SK-N-SH (cell line): ENCODE data around the gene MSTO1. TPM values are rescaled to one million over a fixed set of nuclear protein-coding genes. Genes with fewer than 3 reads are reported as not detected.
"Not testable (repeated sequence)": the region's sequence is repeated elsewhere in the genome, so short reads cannot be mapped to it uniquely, and the experiment has no call there.

Source experiments
- CTCF ChIA-PET: fragments of 300-600, 350-600 bp; formaldehyde crosslinking; extraction: SDS; loops from one replicate; lab custom pipeline; 2021; lab: Yijun Ruan, JAX
- POLR2A ChIA-PET: fragments of 350-600 bp; sonication (Branson Sonifier 250); formaldehyde crosslinking; extraction: SDS; loops from one replicate; lab custom pipeline; 2020; ENCODE audit warnings: antibody characterized with exemption, inconsistent platforms; lab: Yijun Ruan, JAX
- DNase-seq: peaks from one replicate; pipeline ENCODE4 v3.0.0; 2012
- H2AFZ ChIP-seq: fragments of 200-600 bp; sonication (generic); 2 replicates; pipeline ENCODE4 v1.8.1; 2016; ENCODE audit warnings: antibody characterized with exemption, mild to moderate bottlenecking, low read depth
- H3F3A ChIP-seq: fragments of 200-600 bp; sonication (generic); replicated peaks from 2 replicates; pipeline ENCODE3; 2016; ENCODE audit warnings: antibody characterized with exemption, mild to moderate bottlenecking; ENCODE audit not compliant: insufficient read depth
- H3K27ac ChIP-seq, 2 experiments: fragments of 200-500 bp in 1 of 2; fragments of 200-600 bp in 1 of 2; sonication (Bioruptor generic) in 1 of 2; sonication (generic), shearing (Covaris generic) in 1 of 2; 2 replicates each; pipeline versions ENCODE4 v1.5.1 to v1.6.1; 2014 to 2016; ENCODE audit warnings: low read depth in 2 of 2, inconsistent platforms in 1 of 2, low read length in 1 of 2, mild to moderate bottlenecking in 1 of 2, mixed read lengths in 1 of 2
- H3K27me3 ChIP-seq: fragments of 200-600 bp; sonication (generic), shearing (Covaris generic); 2 replicates; pipeline ENCODE4 v1.6.1; 2016; ENCODE audit warnings: mixed run types; ENCODE audit not compliant: insufficient read depth
- H3K36me3 ChIP-seq, 2 experiments: fragments of 200-500 bp in 1 of 2; fragments of 200-600 bp in 1 of 2; sonication (Bioruptor generic) in 1 of 2; sonication (generic) in 1 of 2; replicated peaks in 1 of 2; 2 replicates each; pipeline versions ENCODE3 to v1.5.1; 2014 to 2016; ENCODE audit warnings: low read length in 1 of 2, mild to moderate bottlenecking in 1 of 2; ENCODE audit not compliant: insufficient read depth in 2 of 2, control insufficient read depth in 1 of 2
- H3K4me1 ChIP-seq, 2 experiments: fragments of 200-500 bp in 1 of 2; fragments of 200-600 bp in 1 of 2; sonication (Bioruptor generic) in 1 of 2; sonication (generic), shearing (Covaris generic) in 1 of 2; 2 replicates each; pipeline versions ENCODE4 v1.5.1 to v1.6.1; 2014 to 2016; ENCODE audit warnings: low read depth in 1 of 2, low read length in 1 of 2, mixed run types in 1 of 2; ENCODE audit not compliant: insufficient read depth in 2 of 2, control insufficient read depth in 1 of 2
- H3K4me2 ChIP-seq: fragments of 200-600 bp; sonication (generic), shearing (Covaris generic); 2 replicates; pipeline ENCODE4 v1.6.1; 2017; ENCODE audit warnings: mixed run types
- H3K4me3 ChIP-seq, 2 experiments: fragments of 200-500 bp in 1 of 2; fragments of 200-600 bp in 1 of 2; sonication (Bioruptor generic) in 1 of 2; sonication (generic), shearing (Covaris generic) in 1 of 2; 2 replicates each; pipeline versions ENCODE4 v1.5.1 to v1.8.1; 2014 to 2016; ENCODE audit warnings: low read depth in 2 of 2, inconsistent platforms in 1 of 2, low read length in 1 of 2, mild to moderate bottlenecking in 1 of 2, mixed read lengths in 1 of 2, moderate library complexity in 1 of 2
- H3K79me2 ChIP-seq: fragments of 200-600 bp; sonication (generic); 2 replicates; pipeline ENCODE4 v1.8.1; 2017; ENCODE audit warnings: mild to moderate bottlenecking; ENCODE audit not compliant: insufficient read depth
- H3K9ac ChIP-seq: fragments of 200-600 bp; sonication (generic); 2 replicates; pipeline ENCODE4 v1.6.1; 2017; ENCODE audit warnings: mixed run types
- H3K9me2 ChIP-seq: fragments of 200-600 bp; sonication (generic); 2 replicates; pipeline ENCODE4 v1.6.1; 2017; ENCODE audit warnings: mixed run types
- H3K9me3 ChIP-seq: fragments of 200-600 bp; sonication (generic); 2 replicates; pipeline ENCODE4 v1.6.1; 2017; ENCODE audit warnings: mixed run types, mild to moderate bottlenecking, moderate library complexity
- H4K20me1 ChIP-seq: fragments of 200-600 bp; sonication (generic); 2 replicates; pipeline ENCODE4 v1.6.1; 2017; ENCODE audit warnings: mild to moderate bottlenecking, mixed run types; ENCODE audit not compliant: insufficient read depth
- ELF1 ChIP-seq: IDR thresholded peaks from 2 replicates; pipeline ENCODE4 v1.4.0; 2012
- EP300 ChIP-seq, 2 experiments: IDR thresholded peaks; 2 replicates each; pipeline versions ENCODE4 v1.4.0 to v1.6.1; 2012; ENCODE audit warnings: borderline replicate concordance in 1 of 2, low read depth in 1 of 2, low read length in 1 of 2
- GABPA ChIP-seq: IDR thresholded peaks from 2 replicates; pipeline ENCODE4 v1.4.0; 2012; ENCODE audit warnings: low read depth, mild to moderate bottlenecking
- MAX ChIP-seq: IDR thresholded peaks from 2 replicates; pipeline ENCODE4 v1.4.0; 2012; ENCODE audit warnings: low read depth
- MEF2A ChIP-seq: IDR thresholded peaks from 2 replicates; pipeline ENCODE4 v1.4.0; 2012; ENCODE audit warnings: low read depth, borderline replicate concordance
- MXI1 ChIP-seq: IDR thresholded peaks from 2 replicates; pipeline ENCODE4 v1.6.1; 2012; ENCODE audit warnings: mild to moderate bottlenecking, low read depth, low read length, improper control_type of control experiment
- PBX3 ChIP-seq: IDR thresholded peaks from 2 replicates; pipeline ENCODE4; 2012
- RAD21 ChIP-seq: IDR thresholded peaks from 2 replicates; pipeline ENCODE4 v1.6.1; 2012; ENCODE audit warnings: mild to moderate bottlenecking, low read length
- RCOR1 ChIP-seq: fragments of 150-350 bp; IDR thresholded peaks from 2 replicates; pipeline ENCODE4 v1.6.1; 2017; ENCODE audit warnings: antibody characterized with exemption, low read length
- REST ChIP-seq: IDR thresholded peaks from 2 replicates; pipeline ENCODE4 v1.6.1; 2012; ENCODE audit warnings: mild to moderate bottlenecking, low read depth, low read length, moderate library complexity
- SIN3A ChIP-seq: IDR thresholded peaks from 2 replicates; pipeline ENCODE4 v1.6.1; 2012; ENCODE audit warnings: low read depth, mild to moderate bottlenecking, low read length, moderate library complexity, borderline replicate concordance
- SMC3 ChIP-seq: IDR thresholded peaks from 2 replicates; pipeline ENCODE4 v1.6.1; 2012; ENCODE audit warnings: low read depth, low read length, improper control_type of control experiment
- TAF1 ChIP-seq: IDR thresholded peaks from 2 replicates; pipeline ENCODE4 v1.6.1; 2012; ENCODE audit warnings: low read depth, mild to moderate bottlenecking, low read length, moderate library complexity, borderline replicate concordance
- WGBS: methylation state at CpG from one replicate; pipeline ENCODE4 v1.1.6; 2017; ENCODE audit warnings: low lambda C conversion rate; 5-methylcytosine and 5-hydroxymethylcytosine counted together
- polyA plus RNA-seq, 3 experiments: library from polyadenylated mRNA; depleted of rRNA; stranded (reverse); fragments of >200 nt; gene quantifications; 2 replicates each; pipeline ENCODE4 v1.2.3, GENCODE V29; 2012

Gene MSTO1
- polyA plus RNA-seq, 1 of the 3 experiments (the other 2 are of a cell fraction) = 22.4 TPM

- Histone ChIP-seq H3K27ac (peak overlapping the region; percentile 97 to 98), H4K20me1 (peaks cover 22% of the 10 kb centered on the region), H3K79me2 (peaks cover 82% of the 10 kb centered on the region), H3K36me3 (peaks cover 4 to 13% of the 10 kb centered on the region in 2 experiments), H3K9ac (peak overlapping the region; percentile 99), H3K4me2 (peak overlapping the region; percentile 75), H3K4me3 (peak overlapping the region; percentile 61 to 98), H2AFZ (peak overlapping the region; percentile 95), H3F3A (peaks cover 19% of the 10 kb centered on the region)
- H3K9me3 ChIP-seq, H3K27me3 ChIP-seq, H3K9me2 ChIP-seq, H3K4me1 ChIP-seq: not testable (repeated sequence)
- TF ChIP-seq MXI1 = peak; percentile 86
- 0 out of 2 replicates have a peak, but pooled peaks have one; percentile 3 for TF ChIP-seq SIN3A
- peak; percentile 37; the same call in 1 of the 2 replicates for TF ChIP-seq MAX
- POLR2A ChIA-PET = interaction anchor here (0.8 to 1.5 kb wide), 3 partner anchors 27 to 240 kb away, joined by 3 to 4 read pairs (median 3); no protein-coding TSS in a partner anchor
- DNase-seq = peak; percentile 22
- WGBS = under 1% methylated on average over 19 of the region's 19 CpGs
- CTCF ChIA-PET = interaction anchor here (1.1 kb wide), 1 partner anchor 356 kb away, joined by 3 read pairs; the partner anchor contains the start of gene THBS3
Observed at GRCh38 chr1:155563377-155564022, 46.5 kb upstream of the MSTO1 start.

- H2AFZ ChIP-seq = no peak overlapping the region
- WGBS = 82% methylated on average over 6 of the region's 6 CpGs
- no peaks in the 10 kb centered on the region for H3K27me3 ChIP-seq
- no peaks in the 10 kb centered on the region for H4K20me1 ChIP-seq
- H3K9me2 ChIP-seq = no peaks in the 10 kb centered on the region
- H3K9ac ChIP-seq = no peak overlapping the region
- no peaks in the 10 kb centered on the region for H3K4me1 ChIP-seq
- no peaks in the 10 kb centered on the region for H3K9me3 ChIP-seq
- TF ChIP-seq PBX3 = no peak
- TF ChIP-seq RAD21 = no peak
- TF ChIP-seq MEF2A = no peak
- no peak for TF ChIP-seq REST
- TF ChIP-seq RCOR1 = no peak
- TF ChIP-seq ELF1 = no peak
- TF ChIP-seq SIN3A = no peak
- TF ChIP-seq EP300 (IDR thresholded peaks at IDR 0.05; ENCODE audit: borderline replicate concordance in 1 of 2, low read depth in 1 of 2, low read length in 1 of 2) = no peak
- no peak for TF ChIP-seq SMC3
- no peak for TF ChIP-seq GABPA
- TF ChIP-seq TAF1 = no peak
- H3K4me3 ChIP-seq = no peak overlapping the region
- peaks cover 15% of the 10 kb centered on the region for H3F3A ChIP-seq
- H3K4me2 ChIP-seq = no peak overlapping the region
- DNase-seq = no peak
- H3K27ac ChIP-seq = no peak overlapping the region
- ChIA-PET CTCF (interaction anchor here (0.7 to 1.3 kb wide), 2 partner anchors 23 to 33 kb away, joined by 3 to 5 read pairs; no protein-coding TSS in a partner anchor), POLR2A (no interaction called here)
- H3K36me3 ChIP-seq = peaks cover 12 to 23% of the 10 kb centered on the region in 2 experiments
- H3K79me2 ChIP-seq = peaks cover 91% of the 10 kb centered on the region
Observed at GRCh38 chr1:155569988-155570592, 39.9 kb upstream of the MSTO1 start.
